CD4-positive, alpha-beta T cell (primary cell): ENCODE results near the gene ZNF211. TPM values are rescaled to one million over a fixed set of nuclear protein-coding genes. Genes with fewer than 3 reads are reported as not detected.

Experiments used
- ATAC-seq: fragments of 200-7000 bp; cut with Tn5 transposase; one replicate; pipeline ENCODE4 v1.10.0; 2022; ENCODE audit warnings: mild to moderate bottlenecking; ENCODE audit not compliant: poor library complexity
- CTCF ChIA-PET: fragments of 350-600 bp; sonication (Branson Sonifier 250); formaldehyde crosslinking; loops from one replicate; lab custom pipeline; 2021; ENCODE audit warnings: antibody characterized with exemption, inconsistent platforms; lab: Charles Lee
- POLR2A ChIA-PET: fragments of 350-600 bp; sonication (Branson Sonifier 250); formaldehyde crosslinking; loops from one replicate; lab custom pipeline; 2021; ENCODE audit warnings: antibody characterized with exemption, inconsistent platforms; lab: Charles Lee
- DNase-seq, 14 experiments: peaks; one replicate each; pipeline ENCODE4 v3.0.0-alpha.2; 2013 to 2020; ENCODE audit warnings: mixed read lengths in 2 of 14
- H3K27ac ChIP-seq, 2 donors: one replicate each; pipeline versions ENCODE4 v1.5.1 to v1.7.0; 2013; ENCODE audit warnings: low read length in 2 of 2, low read depth in 1 of 2, mild to moderate bottlenecking in 1 of 2
- H3K27me3 ChIP-seq, 2 experiments: 1 replicate in 1 of 2; 2 replicates in 1 of 2; pipeline versions ENCODE4 v1.6.1 to v1.7.0; 2013; ENCODE audit warnings: low read length in 2 of 2, control low read depth in 1 of 2, mild to moderate bottlenecking in 1 of 2, moderate library complexity in 1 of 2; ENCODE audit not compliant: insufficient read depth in 2 of 2, control insufficient read depth in 1 of 2
- H3K36me3 ChIP-seq: one replicate; pipeline ENCODE4 v1.6.1; 2013; ENCODE audit warnings: low read length, control low read depth; ENCODE audit not compliant: insufficient read depth
- H3K4me1 ChIP-seq: one replicate; pipeline ENCODE4 v1.6.1; 2013; ENCODE audit warnings: low read length, control low read depth; ENCODE audit not compliant: insufficient read depth
- H3K4me3 ChIP-seq: one replicate; pipeline ENCODE4 v1.5.1; 2013; ENCODE audit warnings: mild to moderate bottlenecking, low read length, moderate library complexity
- H3K9me3 ChIP-seq, 2 experiments: 1 replicate in 1 of 2; 2 replicates in 1 of 2; pipeline versions ENCODE4 v1.6.1 to v1.7.0; 2013; ENCODE audit warnings: low read length in 2 of 2, mild to moderate bottlenecking in 2 of 2, control low read depth in 1 of 2, moderate library complexity in 1 of 2; ENCODE audit not compliant: control insufficient read depth in 1 of 2, insufficient read depth in 1 of 2
- H3K27ac Mint-ChIP-seq: one replicate; pipeline ENCODE4 v1.8.0; 2020; ENCODE audit warnings: mixed read lengths
- H3K27me3 Mint-ChIP-seq: one replicate; pipeline ENCODE4 v1.8.0; 2021; ENCODE audit warnings: mixed read lengths
- H3K36me3 Mint-ChIP-seq: one replicate; pipeline ENCODE4 v1.8.0; 2021; ENCODE audit warnings: low read depth, mixed read lengths
- H3K4me1 Mint-ChIP-seq: one replicate; pipeline ENCODE4 v1.8.0; 2021; ENCODE audit warnings: low read depth, mixed read lengths
- H3K4me3 Mint-ChIP-seq: one replicate; pipeline ENCODE4 v1.8.0; 2020; ENCODE audit warnings: mild to moderate bottlenecking, mixed read lengths
- H3K9me3 Mint-ChIP-seq: one replicate; pipeline ENCODE4 v1.8.0; 2020; ENCODE audit warnings: mixed read lengths
- CTCF ChIP-seq: fragments of 200-600 bp; IDR thresholded peaks from one replicate; pipeline ENCODE4 v1.8.0; 2022; ENCODE audit warnings: antibody characterized with exemption, mild to moderate bottlenecking
- intact Hi-C, 2 experiments: fragments of 100-400 bp; cut with DNase I in 1 of 2; cut with micrococcal nuclease in 1 of 2; formaldehyde crosslinking; loops; one replicate each; pipeline versions ENCODE4 v1.15.1 to v1.9.0; 2023 to 2025; cut with DNase I, micrococcal nuclease
- total RNA-seq, 174 experiments: library from RNA in 2 of 174; stranded (reverse) in 2 of 174; gene quantifications; one replicate each; pipeline ENCODE4 v1.2.3 and lab custom pipeline; 2021 to 2026

ZNF211 gene
- total RNA-seq, 2 experiments from 2014 or later: 29.3 to 30.5 TPM

GRCh38 chr19:57633832-57634131, 814 bp downstream of the ZNF211 start:
- Mint-ChIP-seq H3K27ac (peak overlapping the region; percentile 76), H3K27me3 (no peaks in the 10 kb centered on the region), H3K4me3 (peak overlapping the region; percentile 98), H3K9me3 (peaks cover 22% of the 10 kb centered on the region), H3K36me3 (peaks cover 70% of the 10 kb centered on the region), H3K4me1 (peaks cover 35% of the 10 kb centered on the region)
- ATAC-seq: no peak
- no peak overlapping the region for H3K27ac ChIP-seq
- peaks cover 44% of the 10 kb centered on the region for H3K36me3 ChIP-seq
- intact Hi-C loops: loop anchor here (1.0 to 5.0 kb wide), 7 partner anchors 19 to 524 kb away; partner anchors contain the start of genes ZNF134 (in 2 of the 2), ZNF416 (in 2 of the 2), ZNF417 (in 1 of the 2) and ZNF551 (in 1 of the 2)
- no peak for TF ChIP-seq CTCF
- H3K27me3 ChIP-seq: no peaks in the 10 kb centered on the region
- peaks cover 19% of the 10 kb centered on the region for H3K4me1 ChIP-seq
- H3K4me3 ChIP-seq: peak overlapping the region; percentile 87
- DNase-seq: peak in 1 of 14 experiments; percentile 18
- ChIA-PET CTCF (interaction anchor here (1.7 kb wide), 1 partner anchor 48 kb away, joined by 8 read pairs; the partner anchor contains the start of gene ZNF551), POLR2A (interaction anchor here (0.6 to 2.3 kb wide), 14 partner anchors 9 to 550 kb away, joined by 3 to 13 read pairs (median 4); partner anchors contain the start of genes ZNF134, ZNF154, ZNF274 and ZNF304)
- H3K9me3 ChIP-seq: peaks cover 15 to 28% of the 10 kb centered on the region in 2 experiments

DNA sequence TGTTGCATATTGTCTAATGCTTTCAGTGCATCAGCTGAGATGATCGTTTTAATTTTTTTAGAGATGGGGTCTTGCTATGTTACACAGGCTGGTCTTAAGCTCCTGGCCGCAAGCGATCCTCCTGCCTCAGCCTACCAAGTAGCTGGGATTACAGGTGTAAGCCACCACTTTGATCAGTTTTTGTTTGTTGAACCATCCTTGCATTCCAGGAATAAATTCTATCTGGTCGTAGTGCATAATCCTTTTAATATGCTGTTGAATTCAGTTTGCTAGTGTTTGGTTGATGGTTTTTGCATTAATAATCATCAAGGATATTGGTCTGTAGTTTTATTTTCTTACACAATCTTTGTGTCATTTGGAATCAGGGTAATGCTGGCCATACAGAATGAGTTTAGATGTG, 4.4 kb downstream of the ZNF211 start:
- H3K27me3 ChIP-seq: no peaks in the 10 kb centered on the region
- CTCF ChIA-PET: no interaction called here
- Mint-ChIP-seq H3K4me1 (peaks cover 35% of the 10 kb centered on the region), H3K9me3 (peaks cover 30% of the 10 kb centered on the region), H3K4me3 (peak overlapping the region; percentile 30), H3K27me3 (no peaks in the 10 kb centered on the region), H3K27ac (no peak overlapping the region), H3K36me3 (peaks cover 100% of the 10 kb centered on the region)
- DNase-seq (no peak), ATAC-seq (no peak)
- H3K36me3 ChIP-seq: peaks cover 80% of the 10 kb centered on the region
- no peak for TF ChIP-seq CTCF
- H3K4me1 ChIP-seq: peaks cover 19% of the 10 kb centered on the region
- POLR2A ChIA-PET: no interaction called here
- H3K4me3 ChIP-seq: no peak overlapping the region
- intact Hi-C loops: no loop called here
- H3K27ac ChIP-seq: no peak overlapping the region
- H3K9me3 ChIP-seq: peaks cover 14 to 63% of the 10 kb centered on the region in 2 experiments

DNA sequence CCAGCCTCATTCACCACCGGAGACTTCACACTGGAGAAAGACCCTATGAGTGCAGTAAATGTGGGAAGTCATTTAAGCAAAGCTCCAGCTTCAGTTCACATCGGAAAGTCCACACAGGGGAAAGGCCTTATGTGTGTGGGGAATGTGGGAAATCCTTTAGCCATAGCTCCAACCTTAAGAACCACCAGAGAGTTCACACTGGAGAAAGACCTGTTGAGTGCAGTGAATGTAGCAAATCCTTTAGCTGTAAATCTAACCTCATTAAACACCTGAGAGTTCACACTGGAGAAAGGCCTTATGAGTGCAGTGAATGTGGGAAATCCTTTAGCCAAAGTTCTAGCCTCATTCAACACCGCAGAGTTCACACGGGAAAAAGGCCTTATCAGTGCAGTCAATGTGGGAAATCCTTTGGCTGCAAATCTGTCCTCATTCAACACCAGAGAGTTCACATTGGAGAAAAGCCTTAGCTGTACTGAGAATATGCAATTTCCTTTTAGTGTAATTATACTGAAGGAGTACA, 8.8 kb downstream of the ZNF211 start:
- Mint-ChIP-seq H3K9me3 (peaks cover 25% of the 10 kb centered on the region), H3K27ac (no peak overlapping the region), H3K27me3 (no peaks in the 10 kb centered on the region), H3K4me3 (no peak overlapping the region), H3K4me1 (peaks cover 5% of the 10 kb centered on the region), H3K36me3 (peaks cover 93% of the 10 kb centered on the region)
- Histone ChIP-seq H3K9me3 (peaks cover 32 to 72% of the 10 kb centered on the region in 2 experiments), H3K4me3 (no peak overlapping the region), H3K36me3 (peaks cover 57% of the 10 kb centered on the region), H3K27me3 (no peaks in the 10 kb centered on the region), H3K4me1 (no peaks in the 10 kb centered on the region), H3K27ac (no peak overlapping the region)
- ChIA-PET POLR2A (no interaction called here), CTCF (no interaction called here)
- no peak for TF ChIP-seq CTCF
- DNase-seq (no peak), ATAC-seq (no peak)
- intact Hi-C loops: no loop called here
